ENCODE results near the gene TMEM116.
"Not testable (repeated sequence)": the region's sequence is repeated elsewhere in the genome, so short reads cannot be mapped to it uniquely, and the experiment has no call there.

DNA sequence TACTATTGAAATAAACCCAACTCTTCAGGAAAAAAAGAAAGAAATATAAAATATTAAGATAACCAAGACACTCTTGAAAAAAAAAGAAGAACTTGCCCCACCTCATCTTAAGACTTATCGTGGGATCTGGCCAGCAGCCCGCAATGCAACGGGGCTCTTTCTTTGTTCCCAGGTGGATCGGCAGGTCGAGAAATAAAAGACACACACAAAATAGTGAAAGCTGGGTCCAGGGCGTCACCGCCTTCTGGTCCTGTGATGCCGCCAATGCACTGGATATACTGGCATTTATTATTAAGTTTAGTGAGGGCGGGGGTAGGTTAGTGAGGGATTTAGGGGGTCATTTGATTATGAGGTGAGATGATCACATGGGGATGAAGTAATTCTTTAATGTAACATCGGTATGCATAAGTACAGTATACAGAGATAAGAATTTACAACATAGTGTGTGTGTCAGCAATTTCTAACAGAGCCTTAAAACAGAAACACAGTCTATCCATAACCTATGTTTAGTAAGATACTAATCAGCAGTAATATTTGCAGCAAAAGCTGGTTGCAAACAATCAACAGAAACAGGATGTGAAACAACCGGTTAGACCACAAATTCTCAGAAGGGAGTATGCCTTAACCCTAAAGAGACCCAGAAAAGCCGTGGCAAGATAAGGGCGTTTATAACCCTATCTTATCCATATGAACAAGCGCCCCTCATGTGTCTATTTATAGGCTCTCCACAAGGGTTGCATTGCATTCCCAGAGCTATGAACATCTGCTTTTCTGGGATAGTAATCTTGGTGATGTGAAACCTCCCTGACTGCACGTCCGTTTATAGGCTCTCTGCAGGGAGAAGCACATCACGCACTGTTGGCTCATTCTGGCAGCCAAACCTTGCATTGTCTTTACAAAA, 18.5 kb downstream of the TMEM116 start:
- TF ChIP-seq, protein P1, sequence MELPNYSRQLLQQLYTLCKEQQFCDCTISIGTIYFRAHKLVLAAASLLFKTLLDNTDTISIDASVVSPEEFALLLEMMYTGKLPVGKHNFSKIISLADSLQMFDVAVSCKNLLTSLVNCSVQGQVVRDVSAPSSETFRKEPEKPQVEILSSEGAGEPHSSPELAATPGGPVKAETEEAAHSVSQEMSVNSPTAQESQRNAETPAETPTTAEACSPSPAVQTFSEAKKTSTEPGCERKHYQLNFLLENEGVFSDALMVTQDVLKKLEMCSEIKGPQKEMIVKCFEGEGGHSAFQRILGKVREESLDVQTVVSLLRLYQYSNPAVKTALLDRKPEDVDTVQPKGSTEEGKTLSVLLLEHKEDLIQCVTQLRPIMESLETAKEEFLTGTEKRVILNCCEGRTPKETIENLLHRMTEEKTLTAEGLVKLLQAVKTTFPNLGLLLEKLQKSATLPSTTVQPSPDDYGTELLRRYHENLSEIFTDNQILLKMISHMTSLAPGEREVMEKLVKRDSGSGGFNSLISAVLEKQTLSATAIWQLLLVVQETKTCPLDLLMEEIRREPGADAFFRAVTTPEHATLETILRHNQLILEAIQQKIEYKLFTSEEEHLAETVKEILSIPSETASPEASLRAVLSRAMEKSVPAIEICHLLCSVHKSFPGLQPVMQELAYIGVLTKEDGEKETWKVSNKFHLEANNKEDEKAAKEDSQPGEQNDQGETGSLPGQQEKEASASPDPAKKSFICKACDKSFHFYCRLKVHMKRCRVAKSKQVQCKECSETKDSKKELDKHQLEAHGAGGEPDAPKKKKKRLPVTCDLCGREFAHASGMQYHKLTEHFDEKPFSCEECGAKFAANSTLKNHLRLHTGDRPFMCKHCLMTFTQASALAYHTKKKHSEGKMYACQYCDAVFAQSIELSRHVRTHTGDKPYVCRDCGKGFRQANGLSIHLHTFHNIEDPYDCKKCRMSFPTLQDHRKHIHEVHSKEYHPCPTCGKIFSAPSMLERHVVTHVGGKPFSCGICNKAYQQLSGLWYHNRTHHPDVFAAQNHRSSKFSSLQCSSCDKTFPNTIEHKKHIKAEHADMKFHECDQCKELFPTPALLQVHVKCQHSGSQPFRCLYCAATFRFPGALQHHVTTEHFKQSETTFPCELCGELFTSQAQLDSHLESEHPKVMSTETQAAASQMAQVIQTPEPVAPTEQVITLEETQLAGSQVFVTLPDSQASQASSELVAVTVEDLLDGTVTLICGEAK (IDR thresholded peaks at IDR 0.05; ENCODE audit: borderline replicate concordance) = not testable (repeated sequence)
- TF ChIP-seq, protein P2, sequence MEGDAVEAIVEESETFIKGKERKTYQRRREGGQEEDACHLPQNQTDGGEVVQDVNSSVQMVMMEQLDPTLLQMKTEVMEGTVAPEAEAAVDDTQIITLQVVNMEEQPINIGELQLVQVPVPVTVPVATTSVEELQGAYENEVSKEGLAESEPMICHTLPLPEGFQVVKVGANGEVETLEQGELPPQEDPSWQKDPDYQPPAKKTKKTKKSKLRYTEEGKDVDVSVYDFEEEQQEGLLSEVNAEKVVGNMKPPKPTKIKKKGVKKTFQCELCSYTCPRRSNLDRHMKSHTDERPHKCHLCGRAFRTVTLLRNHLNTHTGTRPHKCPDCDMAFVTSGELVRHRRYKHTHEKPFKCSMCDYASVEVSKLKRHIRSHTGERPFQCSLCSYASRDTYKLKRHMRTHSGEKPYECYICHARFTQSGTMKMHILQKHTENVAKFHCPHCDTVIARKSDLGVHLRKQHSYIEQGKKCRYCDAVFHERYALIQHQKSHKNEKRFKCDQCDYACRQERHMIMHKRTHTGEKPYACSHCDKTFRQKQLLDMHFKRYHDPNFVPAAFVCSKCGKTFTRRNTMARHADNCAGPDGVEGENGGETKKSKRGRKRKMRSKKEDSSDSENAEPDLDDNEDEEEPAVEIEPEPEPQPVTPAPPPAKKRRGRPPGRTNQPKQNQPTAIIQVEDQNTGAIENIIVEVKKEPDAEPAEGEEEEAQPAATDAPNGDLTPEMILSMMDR (IDR thresholded peaks at IDR 0.05 in 2 of 3, conservative IDR thresholded peaks at IDR 0.05 in 1 of 3; ENCODE audit: control insufficient read depth in 2 of 3, extremely low read depth in 1 of 3, insufficient read depth in 1 of 3, low read depth in 3 of 3, low read length in 3 of 3) = not testable (repeated sequence)
- not testable (repeated sequence) for TF ChIP-seq EZH2 (IDR thresholded peaks at IDR 0.05; ENCODE audit: borderline replicate concordance, control insufficient read depth, low read depth, low read length); TAF1 (IDR thresholded peaks at IDR 0.05; ENCODE audit: borderline replicate concordance, low read depth, low read length); SIN3A (IDR thresholded peaks at IDR 0.05; ENCODE audit: low read depth, low read length); CHD4 (IDR thresholded peaks at IDR 0.05); POLR2A (IDR thresholded peaks at IDR 0.05; ENCODE audit: low read depth, low read length); CBX3 (IDR thresholded peaks at IDR 0.05; ENCODE audit: borderline replicate concordance, low read depth)
- TF ChIP-seq, protein P3, sequence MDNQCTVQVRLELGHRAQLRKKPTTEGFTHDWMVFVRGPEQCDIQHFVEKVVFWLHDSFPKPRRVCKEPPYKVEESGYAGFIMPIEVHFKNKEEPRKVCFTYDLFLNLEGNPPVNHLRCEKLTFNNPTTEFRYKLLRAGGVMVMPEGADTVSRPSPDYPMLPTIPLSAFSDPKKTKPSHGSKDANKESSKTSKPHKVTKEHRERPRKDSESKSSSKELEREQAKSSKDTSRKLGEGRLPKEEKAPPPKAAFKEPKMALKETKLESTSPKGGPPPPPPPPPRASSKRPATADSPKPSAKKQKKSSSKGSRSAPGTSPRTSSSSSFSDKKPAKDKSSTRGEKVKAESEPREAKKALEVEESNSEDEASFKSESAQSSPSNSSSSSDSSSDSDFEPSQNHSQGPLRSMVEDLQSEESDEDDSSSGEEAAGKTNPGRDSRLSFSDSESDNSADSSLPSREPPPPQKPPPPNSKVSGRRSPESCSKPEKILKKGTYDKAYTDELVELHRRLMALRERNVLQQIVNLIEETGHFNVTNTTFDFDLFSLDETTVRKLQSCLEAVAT (IDR thresholded peaks at IDR 0.05) = peak; percentile 68; the same call in 1 of the 2 replicates

Data from GM12878 (cell line).